Activated T-cell treated with anti-CD3 and anti-CD28 coated beads, Interleukin-2, amount 50 U/mL, for 72 hours (primary cell): Measurements from ENCODE around the gene DOCK4. TPM values are rescaled to one million over a fixed set of nuclear protein-coding genes. Genes with fewer than 3 reads are reported as not detected.

Experiments
- ATAC-seq, 2 donors: fragments of 150-1000 bp; cut with Tn5 transposase; replicated peaks in 1 of 2; 2 replicates each; pipeline ENCODE4 v1.10.0; 2021; ENCODE audit warnings: moderate library complexity in 2 of 2, mild to moderate bottlenecking in 1 of 2
- DNase-seq, 2 donors: peaks; one replicate each; pipeline ENCODE4 v3.0.0; 2021 to 2022; ENCODE audit warnings: mixed read lengths in 1 of 2
- H3K27ac Mint-ChIP-seq: one replicate; pipeline ENCODE4 v1.8.0; 2022; ENCODE audit warnings: mild to moderate bottlenecking, moderate library complexity, mixed read lengths
- H3K27me3 Mint-ChIP-seq: one replicate; pipeline ENCODE4 v1.8.0; 2022; ENCODE audit warnings: low read depth, mixed read lengths
- H3K36me3 Mint-ChIP-seq, 2 donors: one replicate each; pipeline ENCODE4 v1.8.0; 2022; ENCODE audit warnings: mixed read lengths in 2 of 2, mild to moderate bottlenecking in 1 of 2; ENCODE audit not compliant: insufficient read depth in 2 of 2
- H3K4me1 Mint-ChIP-seq: one replicate; pipeline ENCODE4 v1.8.0; 2022; ENCODE audit warnings: low read depth, mixed read lengths
- H3K4me3 Mint-ChIP-seq, 2 donors: one replicate each; pipeline ENCODE4 v1.8.0; 2022; ENCODE audit warnings: mild to moderate bottlenecking in 2 of 2, mixed read lengths in 2 of 2, moderate library complexity in 2 of 2
- H3K9me3 Mint-ChIP-seq, 2 donors: one replicate each; pipeline ENCODE4 v1.8.0; 2022; ENCODE audit warnings: mixed read lengths in 2 of 2
- total RNA-seq, 2 donors: library from RNA; stranded (reverse); gene quantifications; one replicate each; pipeline ENCODE4 v1.2.3, GENCODE V29; 2022

The DOCK4 gene
- total RNA-seq, 2 donors from 2014 or later: 0.29 to 0.53 TPM

GRCh38 chr7:112234147-112234546, 27.9 kb upstream of the DOCK4 start:
- Mint-ChIP-seq H3K4me1 (no peaks in the 10 kb centered on the region), H3K36me3 (peaks cover 5 to 6% of the 10 kb centered on the region in 2 donors), H3K4me3 (no peak overlapping the region), H3K27me3 (no peaks in the 10 kb centered on the region), H3K27ac (no peak overlapping the region), H3K9me3 (peaks cover 0 to 2% of the 10 kb centered on the region in 2 donors)
- DNase-seq: no peak
- no peak for ATAC-seq

GRCh38 chr7:112233048-112233697, 27.0 kb upstream of the DOCK4 start:
- Mint-ChIP-seq H3K27me3 (no peaks in the 10 kb centered on the region), H3K27ac (no peak overlapping the region), H3K4me3 (no peak overlapping the region)

GRCh38 chr7:112232212-112232978, 26.2 kb upstream of the DOCK4 start:
- Mint-ChIP-seq H3K27ac (no peak overlapping the region), H3K27me3 (no peaks in the 10 kb centered on the region), H3K36me3 (peaks cover 4 to 5% of the 10 kb centered on the region in 2 donors), H3K4me3 (no peak overlapping the region), H3K4me1 (no peaks in the 10 kb centered on the region), H3K9me3 (no peaks in the 10 kb centered on the region)
- ATAC-seq (no peak), DNase-seq (no peak)

More at GRCh38 chr7:112233048-112233697, 27.0 kb upstream of the DOCK4 start:
- peaks cover 4 to 5% of the 10 kb centered on the region in 2 donors for H3K36me3 Mint-ChIP-seq
- DNase-seq (no peak), ATAC-seq (no peak)
- no peaks in the 10 kb centered on the region for H3K9me3 Mint-ChIP-seq
- no peaks in the 10 kb centered on the region for H3K4me1 Mint-ChIP-seq

GRCh38 chr7:112228632-112229031, 22.4 kb upstream of the DOCK4 start:
- H3K4me3 Mint-ChIP-seq: no peak overlapping the region
- peaks cover 0 to 1% of the 10 kb centered on the region in 2 donors for H3K9me3 Mint-ChIP-seq
- DNase-seq (no peak), ATAC-seq (no peak)
- peaks cover 3 to 5% of the 10 kb centered on the region in 2 donors for H3K36me3 Mint-ChIP-seq
- H3K27me3 Mint-ChIP-seq: no peaks in the 10 kb centered on the region
- H3K4me1 Mint-ChIP-seq: no peaks in the 10 kb centered on the region
- H3K27ac Mint-ChIP-seq: no peak overlapping the region

- no peak overlapping the region for H3K4me3 Mint-ChIP-seq
- H3K9me3 Mint-ChIP-seq: peaks cover 0 to 1% of the 10 kb centered on the region in 2 donors
- no peaks in the 10 kb centered on the region for H3K27me3 Mint-ChIP-seq
- ATAC-seq (no peak), DNase-seq (no peak)
- H3K36me3 Mint-ChIP-seq: peaks cover 0 to 2% of the 10 kb centered on the region in 2 donors
- H3K27ac Mint-ChIP-seq: no peak overlapping the region
- peaks cover 5% of the 10 kb centered on the region for H3K4me1 Mint-ChIP-seq
Measured at GRCh38 chr7:112226701-112227276, 20.6 kb upstream of the DOCK4 start.

- H3K9me3 Mint-ChIP-seq: peaks cover 0 to 3% of the 10 kb centered on the region in 2 donors
- H3K27me3 Mint-ChIP-seq: no peaks in the 10 kb centered on the region
- no peak for DNase-seq
- peaks cover 0 to 4% of the 10 kb centered on the region in 2 donors for H3K36me3 Mint-ChIP-seq
- peaks cover 10% of the 10 kb centered on the region for H3K4me1 Mint-ChIP-seq
- H3K4me3 Mint-ChIP-seq: no peak overlapping the region
- ATAC-seq: no peak
- H3K27ac Mint-ChIP-seq: no peak overlapping the region
Measured at GRCh38 chr7:112225006-112225405, 18.8 kb upstream of the DOCK4 start.

- Mint-ChIP-seq H3K9me3 (peaks cover 0 to 3% of the 10 kb centered on the region in 2 donors), H3K27me3 (no peaks in the 10 kb centered on the region), H3K4me1 (peaks cover 10% of the 10 kb centered on the region), H3K36me3 (peaks cover 0 to 4% of the 10 kb centered on the region in 2 donors), H3K27ac (peak overlapping the region; percentile 56), H3K4me3 (no peak overlapping the region)
- ATAC-seq (no peak), DNase-seq (no peak)
Measured at GRCh38 chr7:112224186-112224585, 18.0 kb upstream of the DOCK4 start.

GRCh38 chr7:112223310-112223709, 17.1 kb upstream of the DOCK4 start:
- Mint-ChIP-seq H3K4me1 (peaks cover 19% of the 10 kb centered on the region), H3K4me3 (no peak overlapping the region), H3K27me3 (no peaks in the 10 kb centered on the region), H3K27ac (no peak overlapping the region), H3K36me3 (peaks cover 0 to 4% of the 10 kb centered on the region in 2 donors), H3K9me3 (peaks cover 0 to 3% of the 10 kb centered on the region in 2 donors)
- DNase-seq: no peak
- ATAC-seq: no peak

GRCh38 chr7:112220877-112221434, 14.8 kb upstream of the DOCK4 start:
- Mint-ChIP-seq H3K9me3 (peaks cover 0 to 3% of the 10 kb centered on the region in 2 donors), H3K4me1 (peaks cover 31% of the 10 kb centered on the region), H3K27me3 (no peaks in the 10 kb centered on the region), H3K36me3 (peaks cover 0 to 4% of the 10 kb centered on the region in 2 donors), H3K27ac (no peak overlapping the region), H3K4me3 (no peak overlapping the region)
- ATAC-seq (no peak), DNase-seq (no peak)

- no peak for DNase-seq
- Mint-ChIP-seq H3K9me3 (no peaks in the 10 kb centered on the region), H3K27ac (no peak overlapping the region), H3K27me3 (no peaks in the 10 kb centered on the region), H3K4me3 (no peak overlapping the region), H3K36me3 (no peaks in the 10 kb centered on the region), H3K4me1 (peaks cover 47% of the 10 kb centered on the region)
- no peak for ATAC-seq
Measured at GRCh38 chr7:112215787-112216186, 9.6 kb upstream of the DOCK4 start.

GRCh38 chr7:112214883-112215282, 8.7 kb upstream of the DOCK4 start:
- Mint-ChIP-seq H3K27me3 (no peaks in the 10 kb centered on the region), H3K36me3 (no peaks in the 10 kb centered on the region), H3K4me1 (peaks cover 46% of the 10 kb centered on the region), H3K27ac (no peak overlapping the region), H3K9me3 (no peaks in the 10 kb centered on the region), H3K4me3 (no peak overlapping the region)
- ATAC-seq (no peak), DNase-seq (no peak)

GRCh38 chr7:112214268-112214667, 8.1 kb upstream of the DOCK4 start:
- no peak overlapping the region for H3K4me3 Mint-ChIP-seq
- H3K4me1 Mint-ChIP-seq: peaks cover 46% of the 10 kb centered on the region
- no peaks in the 10 kb centered on the region for H3K9me3 Mint-ChIP-seq
- ATAC-seq: peak in 1 of 2 donors; percentile 28
- no peaks in the 10 kb centered on the region for H3K27me3 Mint-ChIP-seq
- H3K27ac Mint-ChIP-seq: no peak overlapping the region
- H3K36me3 Mint-ChIP-seq: no peaks in the 10 kb centered on the region
- no peak for DNase-seq

GRCh38 chr7:112213735-112214134, 7.5 kb upstream of the DOCK4 start:
- H3K27ac Mint-ChIP-seq: peak overlapping the region; percentile 12
- H3K4me1 Mint-ChIP-seq: peaks cover 45% of the 10 kb centered on the region
- no peak overlapping the region for H3K4me3 Mint-ChIP-seq
- no peaks in the 10 kb centered on the region for H3K27me3 Mint-ChIP-seq
- no peaks in the 10 kb centered on the region for H3K36me3 Mint-ChIP-seq
- ATAC-seq (peak; percentile 43 to 79), DNase-seq (no peak)
- H3K9me3 Mint-ChIP-seq: no peaks in the 10 kb centered on the region
